ENCODE data around the gene SORCS2.

DNA sequence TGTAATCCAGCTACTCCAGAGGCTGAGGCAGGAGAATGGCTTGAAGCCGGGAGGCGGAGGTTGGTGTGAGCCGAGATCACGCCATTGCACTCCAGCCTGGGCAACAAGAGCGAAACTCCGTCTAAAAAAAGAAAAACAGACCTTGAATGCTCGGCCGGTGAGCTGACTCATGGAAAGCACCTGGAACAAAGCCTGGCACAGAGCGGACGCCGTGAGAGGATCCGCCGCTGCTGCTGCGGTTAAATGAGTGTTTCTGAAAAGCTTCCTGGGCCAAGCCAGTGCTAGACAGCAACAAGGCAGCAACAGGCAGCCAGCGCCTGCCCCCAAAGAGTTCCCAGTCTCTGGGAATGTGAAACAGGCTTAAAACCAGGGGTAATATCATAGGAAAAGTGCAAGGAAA is 560.9 kb downstream of the SORCS2 start:
- TF ChIP-seq MXI1 (conservative IDR thresholded peaks at IDR 0.05; ENCODE audit: poor library complexity, severe bottlenecking) (no peak), EZH2 (IDR thresholded peaks at IDR 0.05; ENCODE audit: borderline replicate concordance, insufficient read depth, low read length, poor library complexity, severe bottlenecking) (no peak)

Data from neural cell (in vitro differentiated cells).